B cell (primary cell): Measurements from ENCODE around the gene DAGLB. TPM values are rescaled to one million over a fixed set of nuclear protein-coding genes. Genes with fewer than 3 reads are reported as not detected.

ENCODE experiments used
- ATAC-seq: fragments of 200-7000 bp; cut with Tn5 transposase; one replicate; pipeline ENCODE4 v1.10.0; 2021; ENCODE audit warnings: low read depth, mild to moderate bottlenecking, moderate number of reproducible peaks, moderate library complexity
- CTCF ChIA-PET: fragments of 350-600 bp; sonication (Branson Sonifier 250); formaldehyde crosslinking; loops from one replicate; lab custom pipeline; 2021; ENCODE audit warnings: antibody characterized with exemption, inconsistent platforms; lab: Charles Lee
- POLR2A ChIA-PET: fragments of 350-600 bp; sonication (Branson Sonifier 250); formaldehyde crosslinking; loops from one replicate; lab custom pipeline; 2021; ENCODE audit warnings: antibody characterized with exemption; lab: Charles Lee
- DNase-seq: peaks from one replicate; pipeline ENCODE4 v3.0.0; 2013
- H2AFZ ChIP-seq: 2 replicates; pipeline ENCODE4 v1.6.1; 2012; ENCODE audit warnings: mild to moderate bottlenecking, low read depth, low read length; ENCODE audit not compliant: insufficient read depth, poor library complexity, severe bottlenecking
- H3K27ac ChIP-seq, 2 donors: 1 replicate in 1 of 2; 2 replicates in 1 of 2; pipeline ENCODE4 v1.5.1; 2012 to 2013; ENCODE audit warnings: low read length in 2 of 2, mild to moderate bottlenecking in 2 of 2, moderate library complexity in 1 of 2
- H3K27me3 ChIP-seq, 4 experiments: fragments of 200-600 bp in 1 of 4; sonication (generic) in 1 of 4; replicated peaks in 1 of 4; 1 replicate in 2 of 4; 2 replicates in 2 of 4; pipeline versions ENCODE4 v1.6.1 to v1.7.0; 2013 to 2016; ENCODE audit warnings: low read length in 3 of 4, mild to moderate bottlenecking in 2 of 4, mixed read lengths in 1 of 4, moderate library complexity in 1 of 4; ENCODE audit not compliant: insufficient read depth in 4 of 4, control insufficient read depth in 3 of 4; ENCODE audit errors: control extremely low read depth in 1 of 4
- H3K36me3 ChIP-seq, 2 experiments: replicated peaks in 1 of 2; 1 replicate in 1 of 2; 2 replicates in 1 of 2; pipeline versions ENCODE4 v1.6.1 to v1.7.1; 2013; ENCODE audit warnings: low read length in 1 of 2; ENCODE audit not compliant: insufficient read depth in 2 of 2, control insufficient read depth in 1 of 2; ENCODE audit errors: control extremely low read depth in 1 of 2, extremely low read depth in 1 of 2
- H3K4me1 ChIP-seq, 2 donors: fragments of 200-600 bp in 1 of 2; sonication (generic) in 1 of 2; 1 replicate in 1 of 2; 2 replicates in 1 of 2; pipeline versions ENCODE4 v1.5.1 to v1.6.1; 2013 to 2017; ENCODE audit warnings: low read length in 2 of 2; ENCODE audit not compliant: control insufficient read depth in 2 of 2, insufficient read depth in 2 of 2
- H3K4me2 ChIP-seq: replicated peaks from 2 replicates; pipeline ENCODE3; 2012; ENCODE audit warnings: mild to moderate bottlenecking, low read depth, low read length; ENCODE audit not compliant: poor library complexity, severe bottlenecking
- H3K4me3 ChIP-seq, 5 experiments: fragments of 200-600 bp in 1 of 5; sonication (generic) in 1 of 5; 1 replicate in 3 of 5; 2 replicates in 2 of 5; pipeline versions ENCODE4 v1.5.1 to v1.7.0; 2011 to 2016; ENCODE audit warnings: low read length in 4 of 5, mild to moderate bottlenecking in 4 of 5, low read depth in 2 of 5, control low read depth in 1 of 5, moderate library complexity in 1 of 5; ENCODE audit not compliant: insufficient read depth in 1 of 5; ENCODE audit errors: control extremely low read depth in 1 of 5, extremely low read depth in 1 of 5
- H3K79me2 ChIP-seq: fragments of 200-600 bp; sonication (generic); one replicate; pipeline ENCODE4 v1.6.0; 2016; ENCODE audit warnings: low read length; ENCODE audit not compliant: control insufficient read depth, insufficient read depth
- H3K9ac ChIP-seq: fragments of 200-600 bp; sonication (generic); 2 replicates; pipeline ENCODE4 v1.6.1; 2017; ENCODE audit warnings: mild to moderate bottlenecking, low read length, moderate library complexity
- H3K9me3 ChIP-seq, 3 donors: one replicate each; pipeline versions ENCODE4 v1.6.1 to v1.7.1; 2013; ENCODE audit warnings: low read length in 2 of 3; ENCODE audit not compliant: control insufficient read depth in 2 of 3, insufficient read depth in 1 of 3; ENCODE audit errors: control extremely low read depth in 1 of 3
- H4K20me1 ChIP-seq: 2 replicates; pipeline ENCODE4 v1.6.0; 2012; ENCODE audit warnings: mild to moderate bottlenecking, low read length; ENCODE audit not compliant: insufficient read depth, control insufficient read depth, poor library complexity, severe bottlenecking
- H3K27ac Mint-ChIP-seq: one replicate; pipeline ENCODE4 v1.8.0; 2021; ENCODE audit warnings: mixed read lengths
- H3K27me3 Mint-ChIP-seq: one replicate; pipeline ENCODE4 v1.8.0; 2021; ENCODE audit warnings: mixed read lengths
- H3K4me1 Mint-ChIP-seq: one replicate; pipeline ENCODE4 v1.8.0; 2021; ENCODE audit warnings: mixed read lengths
- H3K4me3 Mint-ChIP-seq: one replicate; pipeline ENCODE4 v1.8.0; 2021; ENCODE audit warnings: mixed read lengths
- H3K9me3 Mint-ChIP-seq: one replicate; pipeline ENCODE4 v1.8.0; 2022; ENCODE audit warnings: mixed read lengths; ENCODE audit not compliant: insufficient read depth
- CTCF ChIP-seq: fragments of 200-600 bp; IDR thresholded peaks from one replicate; pipeline ENCODE4 v1.8.0; 2022; ENCODE audit warnings: antibody characterized with exemption, mild to moderate bottlenecking
- EZH2 ChIP-seq: IDR thresholded peaks from 2 replicates; pipeline ENCODE4 v1.6.1; 2012; ENCODE audit warnings: borderline replicate concordance, low read depth, mild to moderate bottlenecking, moderate library complexity, low read length; ENCODE audit not compliant: insufficient read depth, poor library complexity, severe bottlenecking
- WGBS: methylation state at CpG from one replicate; pipeline ENCODE4 v1.1.5; 2013; ENCODE audit warnings: missing lambda C conversion rate; ENCODE audit not compliant: insufficient coverage; 5-methylcytosine and 5-hydroxymethylcytosine counted together
- intact Hi-C: fragments of 100-400 bp; cut with micrococcal nuclease; formaldehyde crosslinking; loops from one replicate; pipeline ENCODE4 v1.10.0; 2022
- polyA minus RNA-seq: library from RNA; depleted of rRNA, polyadenylated mRNA; stranded (reverse); fragments of >200 nt; gene quantifications from 2 replicates; pipeline ENCODE4 v1.2.3, GENCODE V29; 2012
- polyA plus RNA-seq: library from polyadenylated mRNA; depleted of rRNA; stranded (reverse); fragments of >200 nt; gene quantifications from 2 replicates; pipeline ENCODE4 v1.2.3, GENCODE V29; 2012
- total RNA-seq, 2 donors: library from RNA; stranded (reverse); fragments of 120-200 nt in 1 of 2; gene quantifications; 1 replicate in 1 of 2; 2 replicates in 1 of 2; pipeline versions ENCODE4 v1.2.3 to v1.2.4, GENCODE V29; 2013 to 2022

The DAGLB gene
- total RNA-seq (27.6 and 29.6 TPM in 2 replicates), polyA plus RNA-seq (25.2 and 37.6 TPM in 2 replicates), polyA minus RNA-seq (19.3 and 20.5 TPM in 2 replicates)
- total RNA-seq (2013): 9.9 TPM

GRCh38 chr7:6447581-6448199 lies at the start of gene DAGLB:
Gene DAGLB (minus strand): TSS chr7:6447954. CDS start chr7:6447842, 112 bp downstream.
- CTCF ChIA-PET: interaction anchor here (0.6 to 2.2 kb wide), 6 partner anchors 9 to 915 kb away, joined by 3 to 16 read pairs (median 4); partner anchors contain the start of gene INTS15
- Histone ChIP-seq H3K9ac (peak within 1 kb of the TSS; percentile 81), H3K36me3 (peaks cover 0 to 20% of the 10 kb centered on the region in 2 experiments), H3K9me3 (no peaks in the 10 kb centered on the region), H3K4me3 (peak within 1 kb of the TSS; percentile 54 to 100 (median 85)), H3K4me1 (peaks cover 6 to 17% of the 10 kb centered on the region in 2 donors), H2AFZ (peak within 1 kb of the TSS; percentile 93), H3K27me3 (no peaks in the 10 kb centered on the region), H3K27ac (peak within 1 kb of the TSS; percentile 80 to 81), H3K4me2 (peak within 1 kb of the TSS; percentile 86), H4K20me1 (no peaks in the 10 kb centered on the region), H3K79me2 (peaks cover 47% of the 10 kb centered on the region)
- peak; percentile 97 for DNase-seq
- Mint-ChIP-seq H3K27me3 (no peaks in the 10 kb centered on the region), H3K4me1 (peaks cover 29% of the 10 kb centered on the region), H3K4me3 (peak within 1 kb of the TSS; percentile 94), H3K9me3 (no peaks in the 10 kb centered on the region), H3K27ac (peak within 1 kb of the TSS; percentile 93)
- intact Hi-C loops: loop anchor here (1.0 kb wide), 1 partner anchor 11 kb away; no protein-coding TSS in a partner anchor
- POLR2A ChIA-PET: interaction anchor here (0.5 to 1.2 kb wide), 10 partner anchors 11 to 1526 kb away, joined by 3 to 7 read pairs (median 6); no protein-coding TSS in a partner anchor
- under 1% methylated on average over 58 of the region's 61 CpGs for WGBS
- peak; percentile 89 for ATAC-seq
- TF ChIP-seq CTCF: no peak
- TF ChIP-seq EZH2: no peak

- H3K36me3 ChIP-seq: no peaks in the 10 kb centered on the region
- H3K4me3 Mint-ChIP-seq: no peak overlapping the region
- intact Hi-C loops: no loop called here
- WGBS: 98% methylated on average over 8 of the region's 14 CpGs
- no peak overlapping the region for H2AFZ ChIP-seq
- H3K4me1 Mint-ChIP-seq: no peaks in the 10 kb centered on the region
- no peaks in the 10 kb centered on the region for H3K4me1 ChIP-seq
- CTCF ChIA-PET: no interaction called here
- no peak overlapping the region for H3K4me3 ChIP-seq
- no peaks in the 10 kb centered on the region for H4K20me1 ChIP-seq
- no peaks in the 10 kb centered on the region for H3K27me3 Mint-ChIP-seq
- no peaks in the 10 kb centered on the region for H3K27me3 ChIP-seq
- H3K27ac Mint-ChIP-seq: no peak overlapping the region
- no peaks in the 10 kb centered on the region for H3K9me3 Mint-ChIP-seq
- no peaks in the 10 kb centered on the region for H3K9me3 ChIP-seq
- no peak for TF ChIP-seq CTCF
- TF ChIP-seq EZH2: no peak
- no peak overlapping the region for H3K9ac ChIP-seq
- H3K79me2 ChIP-seq: no peaks in the 10 kb centered on the region
- no peak for ATAC-seq
- POLR2A ChIA-PET: no interaction called here
- no peak for DNase-seq
- no peak overlapping the region for H3K27ac ChIP-seq
- no peak overlapping the region for H3K4me2 ChIP-seq
These were observed 49.8 kb upstream of the DAGLB start for GRCh38 chr7:6497637-6497905.
